C4-2B (cell line): Measurements from ENCODE around the gene HSD17B4.

Experiments
- CTCF ChIP-seq: fragments of 450-650 bp; conservative IDR thresholded peaks from 2 replicates; pipeline ENCODE4 v1.5.1; 2017; ENCODE audit warnings: mild to moderate bottlenecking
- ZFX ChIP-seq: fragments of 450-650 bp; IDR thresholded peaks from 2 replicates; pipeline ENCODE4 v1.6.1; 2017

- TF ChIP-seq CTCF, result no peak
- no peak for TF ChIP-seq ZFX
These were observed 62.9 kb downstream of the HSD17B4 start for GRCh38 chr5:119515192-119515591.
